Measurements from ENCODE around the gene SHISA3. TPM values are rescaled to one million over a fixed set of nuclear protein-coding genes. Genes with fewer than 3 reads are reported as not detected.
"Not testable (repeated sequence)": the region's sequence is repeated elsewhere in the genome, so short reads cannot be mapped to it uniquely, and the experiment has no call there.

Gene SHISA3
- total and polyA plus RNA-seq, 5 experiments from 2014 or later, result not detected

DNA sequence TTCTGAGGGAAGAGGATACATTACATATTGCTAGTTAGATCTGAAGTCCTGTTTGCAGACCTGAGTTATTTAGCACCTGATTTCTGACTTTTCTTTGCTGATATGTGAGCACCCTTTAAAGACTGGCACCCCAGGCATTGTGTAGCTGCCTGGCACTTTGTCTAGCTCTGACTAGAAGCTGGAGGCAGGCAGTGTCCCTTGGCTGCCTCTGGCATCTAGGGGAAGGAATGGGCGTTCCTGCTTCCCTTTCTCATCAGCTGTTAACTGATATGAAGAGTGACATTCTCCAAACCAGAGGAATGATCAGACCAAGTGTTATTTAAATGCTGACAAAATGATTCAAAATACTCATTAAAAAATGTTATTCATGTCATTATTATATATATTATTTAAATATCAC lies 30.3 kb upstream of the SHISA3 start:
- no peaks in the 10 kb centered on the region for H3K4me1 Mint-ChIP-seq
- DNase-seq (no peak), ATAC-seq (no peak)
- H3K27ac Mint-ChIP-seq, result no peak overlapping the region
- H3K27me3 Mint-ChIP-seq, result peaks cover 7 to 18% (median 15%) of the 10 kb centered on the region in 5 donors
- POLR2A ChIA-PET, result no interaction called here
- H3K36me3 Mint-ChIP-seq, result peaks cover 0 to 3% (median 0%) of the 10 kb centered on the region in 3 donors
- H3K4me3 Mint-ChIP-seq, result no peak overlapping the region
- peaks cover 0 to 11% (median 0%) of the 10 kb centered on the region in 9 donors for H3K9me3 Mint-ChIP-seq

GRCh38 chr4:42369489-42369888 lies 27.8 kb upstream of the SHISA3 start:
- peaks cover 0 to 2% (median 0%) of the 10 kb centered on the region in 9 donors for H3K9me3 Mint-ChIP-seq
- no peak overlapping the region for H3K4me3 Mint-ChIP-seq
- H3K27me3 Mint-ChIP-seq, result peaks cover 7 to 18% (median 12%) of the 10 kb centered on the region in 5 donors
- no peak overlapping the region for H3K27ac Mint-ChIP-seq
- H3K4me1 Mint-ChIP-seq, result no peaks in the 10 kb centered on the region
- no peak for DNase-seq
- POLR2A ChIA-PET, result no interaction called here
- no peak for ATAC-seq
- peaks cover 0 to 3% (median 0%) of the 10 kb centered on the region in 3 donors for H3K36me3 Mint-ChIP-seq

- no peak overlapping the region for H3K4me3 Mint-ChIP-seq
- peaks cover 9 to 28% (median 16%) of the 10 kb centered on the region in 5 donors for H3K27me3 Mint-ChIP-seq
- H3K4me1 Mint-ChIP-seq, result no peaks in the 10 kb centered on the region
- DNase-seq, result peak in 1 of 10 donors; percentile 4
- H3K27ac Mint-ChIP-seq, result no peak overlapping the region
- POLR2A ChIA-PET, result no interaction called here
- H3K9me3 Mint-ChIP-seq, result peaks cover 0 to 2% (median 0%) of the 10 kb centered on the region in 9 donors
- H3K36me3 Mint-ChIP-seq, result peaks cover 0 to 3% (median 0%) of the 10 kb centered on the region in 3 donors
- no peak for ATAC-seq
These were observed 25.7 kb upstream of the SHISA3 start for GRCh38 chr4:42371305-42372252.

DNA sequence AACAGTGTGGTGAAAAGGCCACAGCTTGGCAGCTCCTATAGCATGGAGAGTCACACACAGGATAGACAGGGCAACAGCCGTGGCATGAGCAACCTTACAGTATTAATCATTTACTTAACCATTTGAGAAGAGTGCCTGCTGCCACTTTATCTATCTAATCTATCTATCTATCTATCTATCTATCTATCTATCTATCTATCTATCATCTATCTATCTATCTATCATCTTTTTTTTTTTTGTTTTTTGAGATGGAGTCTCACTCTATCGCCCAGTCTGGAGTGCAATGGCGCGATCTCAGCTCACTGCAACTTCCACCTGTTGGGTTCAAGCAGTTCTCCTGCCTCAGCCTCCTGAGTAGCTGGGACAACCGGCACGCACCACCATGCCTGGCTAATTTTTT lies 25.0 kb upstream of the SHISA3 start:
- H3K27me3 Mint-ChIP-seq, result peaks cover 8 to 21% (median 17%) of the 10 kb centered on the region in 5 donors
- H3K4me3 Mint-ChIP-seq, H3K27ac Mint-ChIP-seq, H3K4me1 Mint-ChIP-seq, H3K9me3 Mint-ChIP-seq, DNase-seq, ATAC-seq, H3K36me3 Mint-ChIP-seq, POLR2A ChIA-PET: not testable (repeated sequence)

GRCh38 chr4:42377497-42377896 lies 19.8 kb upstream of the SHISA3 start:
- Mint-ChIP-seq H3K27me3 (peaks cover 11 to 52% (median 23%) of the 10 kb centered on the region in 5 donors), H3K4me1 (no peaks in the 10 kb centered on the region), H3K9me3 (peaks cover 0 to 2% (median 0%) of the 10 kb centered on the region in 9 donors), H3K36me3 (no peaks in the 10 kb centered on the region), H3K4me3 (no peak overlapping the region), H3K27ac (no peak overlapping the region)
- DNase-seq, result no peak
- POLR2A ChIA-PET, result no interaction called here
- ATAC-seq, result no peak

- no peaks in the 10 kb centered on the region for H3K36me3 Mint-ChIP-seq
- ATAC-seq (no peak), DNase-seq (no peak)
- H3K4me3 Mint-ChIP-seq, result no peak overlapping the region
- POLR2A ChIA-PET, result no interaction called here
- peaks cover 0 to 2% (median 0%) of the 10 kb centered on the region in 9 donors for H3K9me3 Mint-ChIP-seq
- H3K4me1 Mint-ChIP-seq, result no peaks in the 10 kb centered on the region
- no peak overlapping the region for H3K27ac Mint-ChIP-seq
- peaks cover 8 to 38% (median 14%) of the 10 kb centered on the region in 5 donors for H3K27me3 Mint-ChIP-seq
These were observed 15.6 kb upstream of the SHISA3 start for GRCh38 chr4:42381666-42382065.

- no peak overlapping the region for H3K27ac Mint-ChIP-seq
- H3K4me1 Mint-ChIP-seq, result no peaks in the 10 kb centered on the region
- DNase-seq (no peak), ATAC-seq (no peak)
- no peak overlapping the region for H3K4me3 Mint-ChIP-seq
- peaks cover 5 to 20% (median 12%) of the 10 kb centered on the region in 5 donors for H3K27me3 Mint-ChIP-seq
- H3K36me3 Mint-ChIP-seq, result no peaks in the 10 kb centered on the region
- POLR2A ChIA-PET, result no interaction called here
- H3K9me3 Mint-ChIP-seq, result peaks cover 0 to 2% (median 0%) of the 10 kb centered on the region in 9 donors
These were observed 11.8 kb upstream of the SHISA3 start for GRCh38 chr4:42385516-42385915.

- Mint-ChIP-seq H3K36me3 (no peaks in the 10 kb centered on the region), H3K27me3 (peaks cover 9 to 15% (median 10%) of the 10 kb centered on the region in 5 donors), H3K4me3 (no peak overlapping the region), H3K27ac (no peak overlapping the region), H3K4me1 (peaks cover 0 to 2% (median 0%) of the 10 kb centered on the region in 4 donors), H3K9me3 (no peaks in the 10 kb centered on the region)
- ATAC-seq (no peak), DNase-seq (no peak)
- POLR2A ChIA-PET, result no interaction called here
These were observed 6.5 kb upstream of the SHISA3 start for GRCh38 chr4:42390622-42391354.

GRCh38 chr4:42391355-42391664 lies 6.0 kb upstream of the SHISA3 start:
- H3K27me3 Mint-ChIP-seq, result peaks cover 9 to 17% (median 11%) of the 10 kb centered on the region in 5 donors
- ATAC-seq (no peak), DNase-seq (no peak)
- H3K27ac Mint-ChIP-seq, result peak overlapping the region in 1 of 10 donors; percentile 16
- no peaks in the 10 kb centered on the region for H3K36me3 Mint-ChIP-seq
- no peak overlapping the region for H3K4me3 Mint-ChIP-seq
- H3K4me1 Mint-ChIP-seq, result peaks cover under 1 to 2% (median 1%) of the 10 kb centered on the region in 4 donors
- no peaks in the 10 kb centered on the region for H3K9me3 Mint-ChIP-seq
- POLR2A ChIA-PET, result no interaction called here

GRCh38 chr4:42391981-42392380 lies 5.3 kb upstream of the SHISA3 start:
- no peak overlapping the region for H3K27ac Mint-ChIP-seq
- POLR2A ChIA-PET, result no interaction called here
- no peak overlapping the region for H3K4me3 Mint-ChIP-seq
- peaks cover 13 to 24% (median 18%) of the 10 kb centered on the region in 5 donors for H3K27me3 Mint-ChIP-seq
- H3K4me1 Mint-ChIP-seq, result peaks cover 8 to 9% (median 8%) of the 10 kb centered on the region in 4 donors
- ATAC-seq (no peak), DNase-seq (no peak)
- no peaks in the 10 kb centered on the region for H3K9me3 Mint-ChIP-seq
- H3K36me3 Mint-ChIP-seq, result peaks cover 0 to 7% (median 0%) of the 10 kb centered on the region in 3 donors

DNA sequence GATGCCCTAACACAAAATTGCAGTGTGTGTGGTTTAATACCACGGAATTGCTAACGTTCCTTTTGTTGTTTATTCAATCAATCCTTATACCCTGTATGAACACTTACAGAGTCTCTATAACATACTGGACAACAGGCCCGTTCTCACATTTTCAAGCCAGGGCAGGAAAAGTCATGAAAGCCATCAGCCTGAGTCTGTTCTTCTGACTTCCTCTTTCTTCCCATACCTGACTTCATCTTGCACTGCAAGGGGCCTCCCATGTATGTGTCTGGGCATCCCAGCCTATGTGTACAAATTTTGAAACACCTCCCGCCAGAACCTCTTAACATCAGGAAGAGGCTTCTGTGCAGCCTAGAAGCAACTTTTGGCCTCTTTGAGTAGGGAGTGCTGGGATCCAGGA lies 4.9 kb upstream of the SHISA3 start:
- H3K4me3 Mint-ChIP-seq, result no peak overlapping the region
- no peak for ATAC-seq
- peaks cover 8 to 13% (median 11%) of the 10 kb centered on the region in 4 donors for H3K4me1 Mint-ChIP-seq
- H3K27me3 Mint-ChIP-seq, result peaks cover 13 to 28% (median 20%) of the 10 kb centered on the region in 5 donors
- no peaks in the 10 kb centered on the region for H3K9me3 Mint-ChIP-seq
- peaks cover 0 to 7% (median 0%) of the 10 kb centered on the region in 3 donors for H3K36me3 Mint-ChIP-seq
- no peak for DNase-seq
- POLR2A ChIA-PET, result no interaction called here
- H3K27ac Mint-ChIP-seq, result no peak overlapping the region

- peaks cover 32 to 55% (median 46%) of the 10 kb centered on the region in 5 donors for H3K27me3 Mint-ChIP-seq
- H3K36me3 Mint-ChIP-seq, result peaks cover 0 to 7% (median 0%) of the 10 kb centered on the region in 3 donors
- no peaks in the 10 kb centered on the region for H3K9me3 Mint-ChIP-seq
- H3K4me3 Mint-ChIP-seq, result peak overlapping the region in 1 of 10 donors; percentile 22
- no peak for DNase-seq
- POLR2A ChIA-PET, result no interaction called here
- H3K27ac Mint-ChIP-seq, result no peak overlapping the region
- peaks cover 15 to 36% (median 32%) of the 10 kb centered on the region in 4 donors for H3K4me1 Mint-ChIP-seq
- ATAC-seq, result no peak
These were observed 1.7 kb upstream of the SHISA3 start for GRCh38 chr4:42395595-42395994.

- H3K36me3 Mint-ChIP-seq, result peaks cover 0 to 7% (median 0%) of the 10 kb centered on the region in 3 donors
- POLR2A ChIA-PET, result no interaction called here
- peaks cover 15 to 36% (median 33%) of the 10 kb centered on the region in 4 donors for H3K4me1 Mint-ChIP-seq
- H3K27me3 Mint-ChIP-seq, result peaks cover 34 to 62% (median 50%) of the 10 kb centered on the region in 5 donors
- H3K9me3 Mint-ChIP-seq, result no peaks in the 10 kb centered on the region
- no peak for ATAC-seq
- no peak for DNase-seq
- peak overlapping the region; percentile 79 to 91 (median 86) for H3K4me3 Mint-ChIP-seq
- H3K27ac Mint-ChIP-seq, result no peak overlapping the region
These were observed 932 bp upstream of the SHISA3 start for GRCh38 chr4:42396361-42396751.
